ENCODE measurements around the gene VPS41.
A peak's percentile ranks its signal among the peaks of the same experiment; 100 is the strongest.

VPS41 gene

GRCh38 chr7:38851321-38851720 lies 57.7 kb downstream of the VPS41 start:
- no peak for DNase-seq

GRCh38 chr7:38846280-38846679 lies 62.7 kb downstream of the VPS41 start:
- peak; percentile 84 for DNase-seq

- DNase-seq = no peak
Measured at GRCh38 chr7:38844952-38845563, 63.9 kb downstream of the VPS41 start.

GRCh38 chr7:38842746-38843145 lies 66.2 kb downstream of the VPS41 start:
- no peak for DNase-seq

GRCh38 chr7:38840736-38841460 lies 68.1 kb downstream of the VPS41 start:
- peak; percentile 70 for DNase-seq

GRCh38 chr7:38839851-38840250 lies 69.1 kb downstream of the VPS41 start:
- DNase-seq = no peak

GRCh38 chr7:38838725-38839385 lies 70.1 kb downstream of the VPS41 start:
- DNase-seq = no peak

- no peak for DNase-seq
Measured at GRCh38 chr7:38834357-38834756, 74.6 kb downstream of the VPS41 start.

GRCh38 chr7:38833329-38833728 lies 75.7 kb downstream of the VPS41 start:
- no peak for DNase-seq

GRCh38 chr7:38831259-38831996 lies 77.6 kb downstream of the VPS41 start:
- peak; percentile 5 for DNase-seq

GRCh38 chr7:38830826-38831225 lies 78.2 kb downstream of the VPS41 start:
- no peak for DNase-seq

- DNase-seq = no peak
Measured at GRCh38 chr7:38829488-38830165, 79.4 kb downstream of the VPS41 start.

- no peak for DNase-seq
Measured at GRCh38 chr7:38828026-38828425, 81.0 kb downstream of the VPS41 start.

GRCh38 chr7:38825721-38826440 lies 83.1 kb downstream of the VPS41 start:
- no peak for DNase-seq

GRCh38 chr7:38824948-38825347 lies 84.0 kb downstream of the VPS41 start:
- no peak for DNase-seq

GRCh38 chr7:38822549-38822948 lies 86.4 kb downstream of the VPS41 start:
- no peak for DNase-seq

GRCh38 chr7:38820571-38820970 lies 88.4 kb downstream of the VPS41 start:
- DNase-seq = no peak

GRCh38 chr7:38819463-38819862 lies 89.5 kb downstream of the VPS41 start:
- no peak for DNase-seq

- no peak for DNase-seq
Measured at GRCh38 chr7:38817526-38817925, 91.5 kb downstream of the VPS41 start.

GRCh38 chr7:38813768-38814167 lies 95.2 kb downstream of the VPS41 start:
- no peak for DNase-seq

GRCh38 chr7:38806912-38807311 lies 102.1 kb downstream of the VPS41 start:
- DNase-seq = no peak

GRCh38 chr7:38801786-38802185 lies 107.2 kb downstream of the VPS41 start:
- DNase-seq = peak; percentile 5

All from EL (cell line).